WI38 (cell line): ENCODE data around the gene RET.

Experiments used
- H3K4me3 ChIP-seq: 2 replicates; pipeline ENCODE4 v1.5.1; 2011; ENCODE audit warnings: low read depth, mild to moderate bottlenecking, control low read depth, low read length
- TF ChIP-seq, protein P1 (sequence below): IDR thresholded peaks from 2 replicates; pipeline ENCODE4 v1.5.1; 2012; ENCODE audit warnings: low read depth, mild to moderate bottlenecking, control low read depth, low read length

RET gene

DNA sequence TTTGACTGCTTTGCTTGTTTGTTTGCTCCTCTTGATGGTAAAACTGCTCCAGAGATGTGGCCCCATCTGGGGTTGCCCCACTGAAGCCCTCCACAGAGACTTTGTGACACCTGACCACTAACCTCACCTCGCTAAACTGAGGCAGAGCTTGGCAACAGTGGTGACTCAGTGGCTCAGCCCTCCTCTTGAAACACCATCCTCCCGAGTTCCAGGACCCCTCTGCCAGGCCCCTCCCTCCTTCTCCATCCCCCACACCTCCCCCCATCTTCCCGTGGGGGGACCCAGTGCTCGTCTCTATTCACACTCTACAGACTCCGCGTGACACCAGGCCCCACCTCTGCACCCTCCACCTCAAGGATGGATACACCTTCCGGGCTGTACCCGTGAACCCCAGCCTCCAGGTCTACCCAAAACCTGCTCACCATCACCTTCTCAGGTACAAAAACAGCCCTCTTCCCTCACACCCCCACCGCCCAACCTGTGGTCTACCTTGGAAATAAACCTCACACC is 19.0 kb upstream of the RET start:
- TF ChIP-seq, protein P1, sequence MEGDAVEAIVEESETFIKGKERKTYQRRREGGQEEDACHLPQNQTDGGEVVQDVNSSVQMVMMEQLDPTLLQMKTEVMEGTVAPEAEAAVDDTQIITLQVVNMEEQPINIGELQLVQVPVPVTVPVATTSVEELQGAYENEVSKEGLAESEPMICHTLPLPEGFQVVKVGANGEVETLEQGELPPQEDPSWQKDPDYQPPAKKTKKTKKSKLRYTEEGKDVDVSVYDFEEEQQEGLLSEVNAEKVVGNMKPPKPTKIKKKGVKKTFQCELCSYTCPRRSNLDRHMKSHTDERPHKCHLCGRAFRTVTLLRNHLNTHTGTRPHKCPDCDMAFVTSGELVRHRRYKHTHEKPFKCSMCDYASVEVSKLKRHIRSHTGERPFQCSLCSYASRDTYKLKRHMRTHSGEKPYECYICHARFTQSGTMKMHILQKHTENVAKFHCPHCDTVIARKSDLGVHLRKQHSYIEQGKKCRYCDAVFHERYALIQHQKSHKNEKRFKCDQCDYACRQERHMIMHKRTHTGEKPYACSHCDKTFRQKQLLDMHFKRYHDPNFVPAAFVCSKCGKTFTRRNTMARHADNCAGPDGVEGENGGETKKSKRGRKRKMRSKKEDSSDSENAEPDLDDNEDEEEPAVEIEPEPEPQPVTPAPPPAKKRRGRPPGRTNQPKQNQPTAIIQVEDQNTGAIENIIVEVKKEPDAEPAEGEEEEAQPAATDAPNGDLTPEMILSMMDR, result no peak
- H3K4me3 ChIP-seq, result no peak overlapping the region

DNA sequence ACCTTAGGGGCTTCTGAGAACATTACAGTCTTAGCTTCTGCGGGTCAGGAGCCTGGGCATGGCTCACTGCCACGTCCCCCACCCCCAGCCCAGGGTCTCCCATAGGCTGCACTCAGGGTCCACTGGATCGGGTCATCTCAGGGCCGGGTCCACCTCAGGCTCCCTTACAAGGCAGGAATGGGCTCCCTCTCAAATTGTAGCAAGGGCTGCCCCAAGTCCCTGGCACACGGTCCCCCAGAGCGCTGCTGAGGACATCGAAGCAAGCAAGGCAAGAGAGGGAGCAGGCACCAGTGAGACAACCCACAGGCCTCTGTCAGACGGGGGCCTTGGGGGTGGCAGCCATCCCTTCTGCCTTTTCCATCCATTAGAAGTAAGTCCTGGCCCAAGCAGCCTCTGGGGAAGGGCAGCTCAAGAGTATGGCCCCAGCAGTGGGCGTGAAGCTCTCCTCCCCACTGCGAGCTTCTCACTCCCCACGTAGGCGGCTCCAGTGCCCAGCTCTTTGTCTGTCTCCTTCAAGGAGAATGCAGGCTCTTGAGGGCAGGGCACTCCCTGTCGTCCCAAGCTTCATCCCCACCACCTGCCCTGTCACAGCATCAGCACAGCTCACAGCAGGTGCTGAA is 18.0 kb upstream of the RET start:
- TF ChIP-seq, protein P1, result no peak
- H3K4me3 ChIP-seq, result no peak overlapping the region

DNA sequence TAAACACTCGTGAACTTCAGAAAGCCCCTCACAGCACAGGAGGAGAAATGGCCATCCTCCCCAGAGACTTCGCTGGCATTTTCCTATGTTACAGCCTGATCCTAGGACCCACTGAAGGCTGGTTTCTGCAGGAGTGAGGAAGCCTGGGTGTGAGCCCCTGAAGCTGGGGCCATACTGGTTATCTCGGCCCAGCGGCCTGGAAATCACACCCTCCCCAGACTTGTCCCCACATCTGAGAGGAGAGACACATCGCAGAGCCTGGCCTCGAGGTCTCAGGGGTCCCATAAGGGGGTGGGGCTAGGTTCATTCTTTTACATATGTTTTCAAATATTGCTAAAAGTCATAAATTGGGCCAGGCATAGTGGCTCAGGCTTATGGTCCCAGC is 17.5 kb upstream of the RET start:
- TF ChIP-seq, protein P1, result no peak
- H3K4me3 ChIP-seq, result no peak overlapping the region

DNA sequence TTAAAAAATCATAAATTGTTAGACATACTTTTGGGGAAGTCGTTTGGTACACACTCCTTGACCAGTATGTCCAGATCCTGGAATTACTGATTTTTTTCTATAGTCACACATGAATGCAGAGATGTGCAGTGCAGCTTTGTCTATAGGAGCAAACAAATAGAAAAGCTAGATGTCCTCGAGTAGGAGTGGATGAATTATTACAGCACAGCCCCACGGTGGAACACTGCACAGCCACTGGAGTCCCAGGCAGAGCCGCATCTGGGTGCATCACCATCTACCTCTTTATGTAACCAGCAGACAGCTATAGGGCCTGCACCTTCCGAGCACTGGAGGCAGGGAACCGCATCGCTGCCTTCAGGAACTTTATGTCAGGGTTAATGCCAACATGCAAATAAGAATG is 17.0 kb upstream of the RET start:
- H3K4me3 ChIP-seq, result no peak overlapping the region
- TF ChIP-seq, protein P1, result no peak

DNA sequence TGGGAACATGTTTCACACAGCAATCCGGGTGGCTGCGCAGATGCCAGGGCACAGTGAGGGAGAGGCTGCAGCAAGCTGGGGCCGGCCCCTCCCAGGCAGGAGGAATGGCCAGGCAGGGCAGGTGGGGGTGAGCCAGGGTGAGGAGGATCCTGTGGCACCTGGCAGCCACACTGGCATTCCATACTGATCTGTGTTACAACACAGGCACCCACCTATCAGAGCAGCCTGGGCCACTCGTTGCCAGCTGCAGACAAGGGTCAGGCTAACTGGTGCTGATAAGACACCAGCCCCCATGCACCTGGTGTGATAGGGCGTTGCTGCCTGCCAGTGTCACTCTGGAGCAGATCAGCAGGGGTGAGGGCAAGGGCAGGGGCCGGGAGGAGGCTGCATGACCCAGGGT is 16.6 kb upstream of the RET start:
- H3K4me3 ChIP-seq, result no peak overlapping the region
- TF ChIP-seq, protein P1, result no peak

DNA sequence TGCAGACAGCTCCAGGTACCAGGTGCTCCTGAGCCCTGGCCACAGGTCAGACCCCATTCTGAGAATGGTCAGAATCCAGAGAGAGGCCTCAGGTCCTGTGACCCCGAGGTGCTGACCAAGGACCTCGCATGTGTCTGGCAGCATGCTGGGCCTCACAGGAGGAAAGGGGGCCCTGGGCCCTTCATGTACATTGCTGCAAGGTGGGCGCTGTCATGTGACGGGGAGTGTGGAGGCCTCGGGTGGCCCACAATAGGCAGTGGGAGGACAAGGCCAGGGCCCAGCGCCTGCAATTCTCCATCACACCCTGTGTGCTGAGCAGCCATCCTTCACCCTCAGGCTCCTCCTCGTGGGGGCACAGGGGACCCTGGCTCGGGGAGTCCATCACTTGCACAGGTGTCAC is 15.5 kb upstream of the RET start:
- no peak overlapping the region for H3K4me3 ChIP-seq
- TF ChIP-seq, protein P1, result no peak

DNA sequence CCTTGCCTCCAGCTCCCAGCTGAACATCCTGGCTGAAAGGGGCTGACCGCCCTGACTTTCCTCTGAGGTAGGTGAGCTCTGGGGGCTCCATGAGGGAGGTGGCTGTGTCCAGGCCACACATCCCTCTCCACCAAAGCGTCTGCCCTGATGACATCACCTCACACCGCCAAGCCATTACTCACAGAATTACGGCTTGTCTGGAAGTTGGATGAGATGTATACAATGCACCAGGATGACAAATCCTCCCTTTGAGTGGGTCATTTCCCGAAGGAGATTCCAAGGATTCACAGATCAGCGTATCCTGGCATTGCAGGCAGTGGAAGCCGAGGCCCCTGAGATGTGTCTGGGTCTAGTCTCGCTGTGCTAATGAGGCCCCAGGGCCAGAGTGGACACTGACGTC is 15.1 kb upstream of the RET start:
- no peak overlapping the region for H3K4me3 ChIP-seq
- TF ChIP-seq, protein P1, result no peak
